RKO (cell line): ENCODE results near the gene ABCA6.
"Not testable (repeated sequence)": the region's sequence is repeated elsewhere in the genome, so short reads cannot be mapped to it uniquely, and the experiment has no call there.

Experiments
- DNase-seq: peaks from one replicate; pipeline ENCODE4 v3.0.0-alpha.2; 2016; ENCODE audit warnings: low spot score

ABCA6 gene

GRCh38 chr17:69134112-69134511 is 7.6 kb downstream of the ABCA6 start:
- DNase-seq: no peak

DNA sequence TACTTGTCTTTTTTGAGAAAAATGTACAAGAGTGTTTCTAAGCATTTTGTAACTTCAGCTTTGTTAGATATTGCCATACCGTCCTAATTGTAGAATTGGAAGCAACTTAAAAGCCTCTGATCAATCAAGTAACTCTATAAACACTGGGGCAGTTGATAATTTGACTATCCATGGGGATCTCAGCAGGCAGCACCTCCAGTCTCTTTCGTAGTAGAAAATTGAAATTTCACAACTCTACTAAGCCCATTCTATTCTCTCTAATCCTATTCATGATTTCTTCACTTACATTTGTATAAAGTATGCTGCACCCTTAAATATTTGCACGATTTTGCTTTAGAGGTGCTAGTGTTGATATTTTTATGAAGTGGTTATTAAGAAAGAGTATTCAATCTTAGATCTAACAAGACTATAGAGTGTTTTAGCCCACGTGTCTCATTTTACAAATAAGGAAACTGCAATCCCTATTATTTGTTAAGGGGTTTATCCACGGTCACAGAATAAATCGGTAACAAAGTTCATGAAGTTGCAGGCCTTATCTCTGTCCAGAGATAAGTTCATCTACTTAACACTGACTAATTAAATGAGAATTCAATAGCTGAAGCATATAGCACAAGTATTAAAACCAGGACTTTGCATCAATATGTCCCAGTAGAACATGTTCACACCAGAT is 10.9 kb downstream of the ABCA6 start:
- DNase-seq: no peak

DNA sequence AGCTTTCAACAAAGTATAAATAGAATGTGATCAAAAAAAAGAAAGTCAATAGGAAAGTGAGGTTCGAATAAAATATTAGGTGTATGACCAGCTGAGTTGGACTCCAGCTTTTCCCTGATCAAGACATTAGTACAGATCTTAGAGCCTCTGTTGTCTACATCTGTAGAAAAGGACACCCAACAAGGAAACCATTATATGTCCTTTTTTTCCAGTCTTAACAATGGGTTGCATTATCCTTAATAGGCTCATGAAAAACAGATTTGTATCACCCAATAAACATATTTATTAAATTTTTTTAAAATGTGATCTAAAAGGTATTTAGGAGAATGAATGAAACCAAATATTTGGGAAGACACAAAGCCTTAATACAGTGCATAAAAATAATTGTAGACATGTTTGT is 18.1 kb downstream of the ABCA6 start:
- DNase-seq: no peak

- DNase-seq: no peak
These were observed 19.6 kb downstream of the ABCA6 start for GRCh38 chr17:69122065-69122464.

DNA sequence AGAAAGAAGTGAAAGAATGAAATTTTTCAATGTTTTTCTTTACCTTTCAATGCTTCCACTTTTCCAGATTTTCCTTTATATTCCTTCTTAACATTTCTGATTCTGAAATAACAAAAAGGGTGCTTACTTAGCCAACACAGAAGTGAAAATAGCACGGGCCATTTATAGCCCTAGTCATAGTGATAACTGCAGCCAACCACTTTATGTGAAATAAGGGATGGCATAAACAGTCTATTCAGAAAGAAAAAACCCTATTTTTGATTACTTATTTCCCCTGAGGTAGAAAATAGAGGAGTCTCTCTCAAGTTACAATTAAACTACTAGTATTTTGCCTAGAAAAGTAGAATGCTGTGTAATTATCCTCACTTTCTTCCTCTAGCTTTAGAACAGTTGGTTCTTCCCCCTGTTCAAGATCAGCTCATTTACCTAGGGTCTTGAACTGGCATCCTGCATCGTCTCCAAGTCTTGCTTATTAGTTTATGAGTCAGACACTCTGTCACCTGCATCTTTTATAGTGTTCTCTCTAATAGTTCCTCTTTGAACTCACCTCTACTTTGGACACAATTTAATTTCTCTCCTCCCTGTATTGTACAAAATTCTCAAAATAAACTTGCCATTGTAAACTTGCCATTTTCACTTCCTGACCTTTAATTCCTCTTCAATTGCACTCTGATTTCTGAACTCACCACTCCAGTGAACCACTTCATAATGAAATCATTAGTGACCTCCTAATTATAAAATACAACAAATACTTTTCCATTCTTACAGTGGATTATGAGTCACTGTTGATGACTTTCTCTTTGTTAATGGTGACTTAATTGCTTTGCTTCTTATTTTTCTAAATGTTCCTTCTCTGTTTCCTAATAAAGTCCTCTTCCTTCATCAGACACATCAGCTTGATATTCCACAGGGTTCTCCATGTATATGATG is 23.6 kb downstream of the ABCA6 start:
- DNase-seq: no peak

DNA sequence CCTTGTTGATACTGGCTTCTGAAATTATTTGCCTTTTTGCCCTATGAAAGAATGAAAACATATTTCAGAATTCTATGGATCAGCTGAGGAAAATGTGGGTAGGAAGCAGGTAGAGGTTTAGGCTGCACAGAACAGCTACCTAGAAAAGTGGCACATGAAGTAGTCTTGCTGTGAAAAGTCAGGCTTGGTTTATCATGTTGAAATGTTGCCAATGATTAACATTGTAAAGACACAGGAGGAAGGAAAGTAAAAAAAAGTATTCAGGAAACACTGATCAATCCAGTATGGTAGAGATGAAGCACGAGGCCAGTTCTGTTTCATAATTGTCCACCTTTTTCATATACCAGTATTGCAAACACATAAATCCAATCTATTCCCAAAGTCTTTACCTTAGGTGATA is 29.9 kb downstream of the ABCA6 start:
- no peak for DNase-seq

DNA sequence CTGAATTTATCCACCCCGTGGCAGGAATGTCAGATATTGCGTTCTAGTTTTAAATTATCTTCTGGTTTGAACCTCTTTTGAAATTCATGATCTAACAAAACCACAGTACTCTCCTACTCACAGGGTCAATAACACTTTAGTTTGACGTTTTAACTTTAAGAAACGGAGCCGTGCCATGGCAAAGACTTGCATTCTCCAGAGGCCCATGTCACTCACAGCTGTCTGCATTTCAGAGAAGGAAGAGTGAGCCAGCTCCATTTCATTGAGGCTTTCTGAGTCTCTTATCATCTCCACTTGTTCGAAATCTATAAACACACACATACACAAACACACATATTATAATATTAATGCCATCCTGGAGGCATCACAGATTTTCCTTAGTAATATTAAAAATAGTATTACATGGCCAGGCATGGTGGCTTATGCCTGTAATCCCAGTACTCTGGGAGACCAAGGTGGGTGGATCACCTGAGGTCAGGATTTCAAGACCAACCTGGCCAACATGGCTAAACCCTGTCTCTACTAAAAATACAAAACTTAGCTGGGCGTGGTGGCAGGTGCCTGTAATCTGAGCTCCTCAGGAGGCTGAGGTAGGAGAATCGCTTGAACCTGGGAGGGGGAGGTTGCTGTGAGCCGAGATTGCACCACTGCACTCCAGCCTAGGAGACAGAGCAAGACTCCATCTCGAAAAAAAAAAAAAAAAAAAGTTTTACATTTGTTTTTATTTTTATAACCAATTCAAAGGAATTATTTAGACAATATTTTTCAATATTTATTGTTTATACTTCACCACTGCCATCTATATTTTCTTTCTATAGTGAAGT is 35.6 kb downstream of the ABCA6 start:
- DNase-seq: no peak

GRCh38 chr17:69103557-69104233 is 38.0 kb downstream of the ABCA6 start:
- DNase-seq: no peak

DNA sequence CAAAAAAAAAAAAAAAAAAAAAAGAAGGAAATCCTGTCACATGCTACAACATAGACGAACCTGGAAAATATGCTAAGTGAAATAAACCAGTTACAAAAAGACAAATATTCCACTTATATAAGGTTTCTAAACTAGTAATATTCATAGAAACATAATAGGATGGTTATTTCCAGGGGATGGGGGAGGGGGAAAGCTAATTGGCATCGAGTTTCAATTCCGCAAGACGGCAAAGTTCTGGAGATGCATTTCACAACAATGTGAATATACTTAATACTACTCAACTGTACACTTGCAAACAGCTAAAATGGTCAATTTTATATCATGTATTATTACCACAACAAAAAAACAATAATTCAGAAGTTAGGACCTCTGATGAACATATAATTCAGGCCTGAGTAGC is 43.1 kb downstream of the ABCA6 start:
- DNase-seq: no peak

DNA sequence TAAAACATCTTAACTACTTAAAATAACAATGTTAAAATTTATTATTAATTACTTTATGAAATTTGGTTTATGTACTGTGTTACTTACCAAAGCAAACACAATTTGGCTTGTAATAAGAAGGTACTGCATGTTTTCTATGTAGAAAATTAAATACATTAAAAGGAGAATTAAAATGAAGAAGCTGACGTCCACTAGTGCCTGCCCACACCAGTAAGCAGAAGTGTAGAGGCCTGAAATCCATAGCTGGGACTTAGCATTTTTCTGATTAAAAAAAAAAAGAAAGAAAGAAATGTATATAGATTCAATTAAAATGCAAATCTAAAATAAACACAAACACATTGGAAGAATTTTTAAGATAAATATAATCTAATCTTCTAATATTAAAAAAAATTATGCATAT is 45.2 kb downstream of the ABCA6 start:
- no peak for DNase-seq

GRCh38 chr17:69093995-69094394 is 47.7 kb downstream of the ABCA6 start:
- no peak for DNase-seq

DNA sequence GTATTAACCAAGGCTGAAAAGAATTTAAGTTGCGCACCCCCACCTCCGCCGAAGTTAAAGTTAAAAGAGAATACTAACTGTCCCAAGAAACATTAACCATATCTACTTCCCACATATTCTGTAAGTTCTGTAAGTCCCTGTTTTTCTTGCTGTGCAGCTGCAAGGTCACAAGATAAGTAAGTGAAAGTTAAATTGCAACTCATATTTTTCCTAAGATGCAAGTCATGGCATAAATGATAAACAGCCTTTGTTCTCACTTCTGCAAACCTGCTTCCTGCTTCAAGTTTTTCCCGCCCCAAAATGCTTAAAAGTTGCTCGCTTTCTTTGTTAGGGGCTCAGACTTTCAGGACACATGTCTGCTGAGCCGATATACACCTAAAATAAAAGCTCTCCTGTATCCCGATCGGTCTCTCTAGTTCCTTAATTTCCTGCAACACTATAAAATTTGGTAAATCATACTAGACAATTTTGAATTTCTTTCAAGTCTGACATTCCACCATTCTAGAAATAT is 48.4 kb downstream of the ABCA6 start:
- no peak for DNase-seq

DNA sequence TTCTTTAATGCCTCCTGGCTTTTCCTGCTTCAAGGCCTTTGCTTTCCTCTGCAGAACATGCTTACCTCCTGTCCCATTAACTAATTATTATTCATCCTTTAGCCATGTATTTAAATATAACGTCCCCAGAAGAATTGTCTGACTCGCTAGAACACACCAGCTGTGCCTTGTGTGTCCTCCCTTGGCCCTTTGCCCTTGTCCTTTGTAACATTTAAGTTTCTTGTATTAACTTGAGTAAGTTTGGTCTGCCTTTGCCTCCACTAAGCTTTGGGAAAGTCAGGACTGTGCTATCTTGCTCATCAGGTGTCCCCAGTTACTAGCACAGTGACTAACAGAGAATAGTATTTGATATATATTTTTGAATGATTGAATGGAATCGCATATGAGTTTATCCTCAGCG is 51.3 kb downstream of the ABCA6 start:
- DNase-seq: no peak

DNA sequence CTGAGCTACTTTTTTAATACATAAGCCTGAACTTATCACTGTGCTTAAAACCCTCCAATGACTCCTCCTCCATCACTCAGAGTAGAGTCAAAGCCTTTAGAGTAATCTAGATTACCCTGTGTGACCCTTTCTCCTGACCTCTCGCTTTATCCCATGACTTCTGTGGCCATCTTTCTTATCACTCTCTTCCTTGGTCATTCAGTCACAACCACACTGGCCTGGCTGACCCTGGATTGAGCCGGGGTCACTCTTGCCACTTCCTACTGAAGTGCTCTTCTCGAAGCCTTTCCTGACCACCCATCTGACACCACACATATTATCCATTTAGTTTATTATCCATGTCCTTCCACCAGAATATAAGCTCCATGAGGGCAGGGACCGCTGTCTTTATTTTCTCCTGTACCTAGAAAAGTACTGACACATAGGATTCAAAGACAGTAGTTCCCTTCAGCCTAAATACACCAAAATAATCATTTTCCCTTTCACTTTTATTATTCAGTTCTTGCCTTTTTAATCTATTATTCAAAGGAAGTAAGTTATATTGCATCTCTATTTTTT is 53.0 kb downstream of the ABCA6 start:
- no peak for DNase-seq

DNA sequence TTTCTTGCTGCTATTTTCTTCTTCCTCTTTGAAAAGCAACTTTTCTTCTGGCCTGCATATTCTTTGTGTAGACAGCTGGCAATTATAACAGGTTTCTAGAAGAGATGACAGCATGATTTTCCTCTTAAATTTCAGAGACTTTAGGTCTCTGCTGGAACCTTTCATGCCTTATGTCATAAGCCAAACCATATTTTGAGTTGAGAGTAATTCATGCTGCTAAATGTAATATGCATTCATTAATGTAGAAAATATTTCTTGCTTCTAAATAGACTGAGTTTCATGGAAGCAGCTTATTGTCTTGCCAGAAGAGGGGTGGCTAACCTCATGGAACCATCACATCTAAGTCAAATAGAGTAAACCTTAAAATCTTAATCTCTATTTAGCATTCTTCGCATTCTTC is 55.1 kb downstream of the ABCA6 start:
- no peak for DNase-seq

DNA sequence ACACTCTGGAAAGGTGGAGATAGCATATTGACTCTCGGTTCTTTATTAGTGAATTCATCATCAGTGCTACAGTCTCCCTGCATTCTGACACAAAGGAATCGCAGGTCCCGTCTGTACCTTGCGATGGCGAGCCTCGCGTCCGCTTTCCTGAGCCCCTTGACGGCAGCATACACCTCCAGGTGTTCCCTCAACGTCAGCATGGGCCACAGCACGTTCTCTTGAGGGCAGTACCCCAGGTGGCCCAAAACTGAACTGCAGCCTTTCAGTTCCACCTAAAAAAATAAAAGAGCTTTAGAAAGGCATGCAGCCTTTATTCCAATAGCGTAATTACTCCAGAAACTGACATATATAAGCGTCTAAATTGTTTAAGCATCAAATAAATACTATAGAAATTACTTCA is 56.8 kb downstream of the ABCA6 start:
- peak; percentile 1 for DNase-seq

- no peak for DNase-seq
These were observed 59.0 kb downstream of the ABCA6 start for GRCh38 chr17:69082696-69083095.

DNA sequence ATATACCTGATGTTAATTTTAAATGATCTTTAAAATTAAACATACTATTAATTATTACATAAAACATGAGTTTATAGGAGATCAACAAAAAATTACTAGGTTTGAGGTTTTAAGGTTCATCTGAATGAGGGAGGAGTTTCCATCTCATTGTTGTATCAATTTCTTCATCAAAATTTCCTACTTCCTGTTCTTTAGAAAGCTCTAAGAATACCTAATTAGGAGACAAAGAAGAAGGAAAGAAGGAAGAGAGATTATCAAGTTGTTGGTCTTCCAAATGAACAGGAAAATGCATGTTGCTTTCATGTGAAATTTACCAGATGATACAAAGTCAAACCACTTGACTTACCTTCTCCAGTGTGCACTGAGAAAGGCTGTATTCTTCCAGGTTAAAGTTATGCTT is 62.8 kb downstream of the ABCA6 start:
- DNase-seq: no peak

- DNase-seq: no peak
These were observed 65.9 kb downstream of the ABCA6 start for GRCh38 chr17:69075823-69076222.

GRCh38 chr17:69073392-69073791 is 68.3 kb downstream of the ABCA6 start:
- not testable (repeated sequence) for DNase-seq

GRCh38 chr17:69072803-69073256 is 68.9 kb downstream of the ABCA6 start:
- DNase-seq: not testable (repeated sequence)
